DOHH2 (cell line): ENCODE results near the gene ANKRD23.
"Not testable (repeated sequence)": the region's sequence is repeated elsewhere in the genome, so short reads cannot be mapped to it uniquely, and the experiment has no call there.

ENCODE experiments used
- H3F3A ChIP-seq: fragments of 200-600 bp; sonication (generic), shearing (Covaris generic); 2 replicates; pipeline ENCODE4 v1.6.0; 2016; ENCODE audit warnings: antibody characterized with exemption, mild to moderate bottlenecking; ENCODE audit not compliant: control insufficient read depth, insufficient read depth
- H3K27ac ChIP-seq: fragments of 200-600 bp; sonication (generic); 2 replicates; pipeline ENCODE4 v1.5.1; 2014; ENCODE audit warnings: low read depth, mild to moderate bottlenecking, low read length, moderate library complexity
- H3K27me3 ChIP-seq: fragments of 200-600 bp; sonication (generic); 2 replicates; pipeline ENCODE4 v1.6.1; 2014; ENCODE audit warnings: mild to moderate bottlenecking, low read length, mixed read lengths; ENCODE audit not compliant: control insufficient read depth
- H3K36me3 ChIP-seq: fragments of 200-600 bp; sonication (generic); 2 replicates; pipeline ENCODE4 v1.6.1; 2014; ENCODE audit warnings: mild to moderate bottlenecking, low read length, moderate library complexity, mixed read lengths; ENCODE audit not compliant: control insufficient read depth
- H3K4me1 ChIP-seq: fragments of 200-600 bp; sonication (generic); 2 replicates; pipeline ENCODE4 v1.6.1; 2014; ENCODE audit warnings: mild to moderate bottlenecking, low read length, mixed read lengths; ENCODE audit not compliant: control insufficient read depth
- H3K4me2 ChIP-seq: fragments of 200-600 bp; sonication (generic); 2 replicates; pipeline ENCODE4 v1.6.0; 2014; ENCODE audit warnings: mild to moderate bottlenecking, low read length, moderate library complexity
- H3K4me3 ChIP-seq: fragments of 200-600 bp; sonication (generic); 2 replicates; pipeline ENCODE4 v1.5.1; 2014; ENCODE audit warnings: mild to moderate bottlenecking, low read length, mixed read lengths
- H3K79me2 ChIP-seq: fragments of 200-600 bp; sonication (generic); 2 replicates; pipeline ENCODE4 v1.6.1; 2014; ENCODE audit warnings: mild to moderate bottlenecking, low read length, mixed read lengths; ENCODE audit not compliant: control insufficient read depth
- H3K9me2 ChIP-seq: fragments of 200-600 bp; sonication (generic); replicated peaks from 2 replicates; pipeline ENCODE4 v1.6.1; 2014; ENCODE audit warnings: mild to moderate bottlenecking, low read length, mixed read lengths; ENCODE audit not compliant: control insufficient read depth
- H3K9me3 ChIP-seq: fragments of 200-600 bp; sonication (generic); 2 replicates; pipeline ENCODE4 v1.6.1; 2014; ENCODE audit warnings: antibody characterized with exemption, low read length, mixed read lengths; ENCODE audit not compliant: control insufficient read depth, insufficient read depth
- H4K20me1 ChIP-seq: fragments of 200-600 bp; sonication (generic); 2 replicates; pipeline ENCODE4 v1.6.0; 2014; ENCODE audit warnings: low read depth, mild to moderate bottlenecking, antibody characterized with exemption, low read length, moderate library complexity; ENCODE audit not compliant: control insufficient read depth, insufficient read depth
- EZH2phosphoT487 ChIP-seq: fragments of 200-600 bp; sonication (generic); IDR thresholded peaks from 2 replicates; pipeline ENCODE4 v1.6.1; 2017; ENCODE audit warnings: borderline replicate concordance, mild to moderate bottlenecking, antibody characterized with exemption, low read length, moderate library complexity, mixed read lengths
- TF ChIP-seq, protein P1 (sequence below): fragments of 200-600 bp; sonication (generic); IDR thresholded peaks from one replicate; pipeline ENCODE4 v1.5.1; 2014; ENCODE audit warnings: antibody characterized with exemption, mild to moderate bottlenecking, low read depth, low read length; ENCODE audit not compliant: poor library complexity, severe bottlenecking

Gene ANKRD23

DNA sequence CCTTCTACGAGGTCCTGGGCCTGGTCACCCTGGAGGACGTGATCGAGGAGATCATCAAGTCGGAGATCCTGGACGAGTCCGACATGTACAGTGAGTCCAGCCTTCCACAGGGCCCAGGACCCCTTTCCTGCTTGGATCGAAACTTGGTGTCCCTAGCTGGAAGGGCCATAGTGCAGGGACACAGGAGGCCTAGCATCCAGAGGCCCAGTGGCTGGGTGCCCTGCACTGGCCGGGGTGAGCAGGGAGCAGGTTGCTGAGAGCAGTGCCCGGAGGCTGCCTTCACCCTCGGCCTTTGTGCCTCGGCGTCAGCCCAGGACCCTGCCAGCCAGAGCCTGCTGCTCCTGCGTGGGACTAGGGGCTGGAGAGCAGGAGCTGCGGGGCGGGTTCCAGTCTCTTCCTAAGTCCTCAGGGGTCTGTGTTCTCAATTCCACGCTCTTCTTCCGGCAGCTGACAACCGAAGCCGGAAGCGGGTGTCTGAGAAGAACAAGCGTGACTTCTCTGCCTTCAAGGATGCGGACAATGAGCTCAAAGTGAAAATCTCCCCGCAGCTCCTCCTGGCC is 46.7 kb downstream of the ANKRD23 start:
- Histone ChIP-seq H3K27ac (no peak overlapping the region), H4K20me1 (no peaks in the 10 kb centered on the region), H3K4me3 (no peak overlapping the region), H3K79me2 (no peaks in the 10 kb centered on the region), H3K27me3 (no peaks in the 10 kb centered on the region), H3K9me2 (no peaks in the 10 kb centered on the region), H3K4me1 (peaks cover 19% of the 10 kb centered on the region), H3K4me2 (no peak overlapping the region), H3K36me3 (peaks cover 9% of the 10 kb centered on the region), H3F3A (no peaks in the 10 kb centered on the region), H3K9me3 (no peaks in the 10 kb centered on the region)
- TF ChIP-seq EZH2phosphoT487: no peak
- TF ChIP-seq, protein P1, sequence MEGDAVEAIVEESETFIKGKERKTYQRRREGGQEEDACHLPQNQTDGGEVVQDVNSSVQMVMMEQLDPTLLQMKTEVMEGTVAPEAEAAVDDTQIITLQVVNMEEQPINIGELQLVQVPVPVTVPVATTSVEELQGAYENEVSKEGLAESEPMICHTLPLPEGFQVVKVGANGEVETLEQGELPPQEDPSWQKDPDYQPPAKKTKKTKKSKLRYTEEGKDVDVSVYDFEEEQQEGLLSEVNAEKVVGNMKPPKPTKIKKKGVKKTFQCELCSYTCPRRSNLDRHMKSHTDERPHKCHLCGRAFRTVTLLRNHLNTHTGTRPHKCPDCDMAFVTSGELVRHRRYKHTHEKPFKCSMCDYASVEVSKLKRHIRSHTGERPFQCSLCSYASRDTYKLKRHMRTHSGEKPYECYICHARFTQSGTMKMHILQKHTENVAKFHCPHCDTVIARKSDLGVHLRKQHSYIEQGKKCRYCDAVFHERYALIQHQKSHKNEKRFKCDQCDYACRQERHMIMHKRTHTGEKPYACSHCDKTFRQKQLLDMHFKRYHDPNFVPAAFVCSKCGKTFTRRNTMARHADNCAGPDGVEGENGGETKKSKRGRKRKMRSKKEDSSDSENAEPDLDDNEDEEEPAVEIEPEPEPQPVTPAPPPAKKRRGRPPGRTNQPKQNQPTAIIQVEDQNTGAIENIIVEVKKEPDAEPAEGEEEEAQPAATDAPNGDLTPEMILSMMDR: no peak

DNA sequence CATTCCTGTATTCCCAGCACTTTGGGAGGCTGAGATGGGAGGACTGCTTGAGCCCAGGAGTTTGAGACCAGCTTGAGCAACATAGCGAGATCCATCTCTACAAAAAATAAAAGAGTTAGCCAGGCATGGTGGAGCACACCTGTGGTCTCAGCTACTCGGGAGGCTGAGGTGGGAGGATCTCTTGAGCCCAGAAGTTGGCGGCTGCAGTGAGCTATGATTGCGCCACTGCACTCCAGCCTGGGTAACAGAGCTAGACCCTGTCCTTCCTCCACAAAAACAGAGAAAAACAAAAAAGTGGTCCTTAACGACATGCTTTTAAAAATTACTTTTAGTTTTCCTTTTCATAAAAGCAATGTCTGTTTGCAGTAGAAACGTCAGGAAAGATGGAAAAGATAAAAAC is 47.3 kb downstream of the ANKRD23 start:
- peaks cover 12% of the 10 kb centered on the region for H3K4me1 ChIP-seq
- H3K4me2 ChIP-seq, H3K4me3 ChIP-seq, H4K20me1 ChIP-seq, H3K9me2 ChIP-seq, H3K79me2 ChIP-seq, H3F3A ChIP-seq, H3K27me3 ChIP-seq, H3K9me3 ChIP-seq, H3K27ac ChIP-seq, H3K36me3 ChIP-seq: not testable (repeated sequence)

- no peak for TF ChIP-seq EZH2phosphoT487
- TF ChIP-seq, protein P1: no peak
- Histone ChIP-seq H3K36me3 (no peaks in the 10 kb centered on the region), H3K9me2 (no peaks in the 10 kb centered on the region), H3K4me3 (no peak overlapping the region), H3K9me3 (no peaks in the 10 kb centered on the region), H3F3A (no peaks in the 10 kb centered on the region), H3K79me2 (no peaks in the 10 kb centered on the region), H3K4me2 (no peak overlapping the region), H4K20me1 (no peaks in the 10 kb centered on the region), H3K27ac (no peak overlapping the region), H3K4me1 (no peaks in the 10 kb centered on the region), H3K27me3 (no peaks in the 10 kb centered on the region)
Measured at GRCh38 chr2:96795076-96795475, 48.7 kb downstream of the ANKRD23 start.

- H3K4me3 ChIP-seq: no peak overlapping the region
- no peaks in the 10 kb centered on the region for H3K9me3 ChIP-seq
- TF ChIP-seq EZH2phosphoT487: no peak
- TF ChIP-seq, protein P1: peak; percentile 29
- H3K79me2 ChIP-seq: no peaks in the 10 kb centered on the region
- no peak overlapping the region for H3K4me2 ChIP-seq
- no peak overlapping the region for H3K27ac ChIP-seq
- H3K36me3 ChIP-seq: no peaks in the 10 kb centered on the region
- no peaks in the 10 kb centered on the region for H4K20me1 ChIP-seq
- no peaks in the 10 kb centered on the region for H3F3A ChIP-seq
- H3K27me3 ChIP-seq: no peaks in the 10 kb centered on the region
- no peaks in the 10 kb centered on the region for H3K4me1 ChIP-seq
- H3K9me2 ChIP-seq: no peaks in the 10 kb centered on the region
Measured at GRCh38 chr2:96792772-96793749, 50.8 kb downstream of the ANKRD23 start.
